Vagina (tissue), 2 donors: ENCODE data around the gene NBPF1. TPM values are rescaled to one million over a fixed set of nuclear protein-coding genes. Genes with fewer than 3 reads are reported as not detected.
A peak's percentile ranks its signal among the peaks of the same experiment; 100 is the strongest.
"Not testable (repeated sequence)": the region's sequence is repeated elsewhere in the genome, so short reads cannot be mapped to it uniquely, and the experiment has no call there.

Experiments
- DNase-seq, 2 donors: peaks; one replicate each; pipeline ENCODE4 v3.0.0-alpha.2; 2017; ENCODE audit errors: extremely low spot score in 2 of 2
- H3K27ac ChIP-seq: fragments of 200-600 bp; sonication (generic); one replicate; pipeline ENCODE4 v1.5.1; 2019
- H3K27me3 ChIP-seq: fragments of 200-600 bp; sonication (generic); one replicate; pipeline ENCODE4 v1.5.1; 2019
- H3K36me3 ChIP-seq, 2 donors: fragments of 200-600 bp; sonication (generic); one replicate each; pipeline ENCODE4 v1.5.1; 2017 to 2019
- H3K4me1 ChIP-seq: fragments of 200-600 bp; sonication (generic); one replicate; pipeline ENCODE4 v1.5.1; 2019
- H3K4me3 ChIP-seq, 2 donors: fragments of 200-600 bp; sonication (generic); 1 replicate in 1 of 2; 2 replicates in 1 of 2; pipeline ENCODE4 v1.5.1; 2016 to 2019
- H3K9me3 ChIP-seq: fragments of 200-600 bp; sonication (generic); one replicate; pipeline ENCODE4 v1.5.1; 2019
- POLR2A ChIP-seq, 2 donors: fragments of 450-650 bp; IDR thresholded peaks; one replicate each; pipeline ENCODE4 v1.6.1; 2017; ENCODE audit warnings: antibody characterized with exemption in 2 of 2, mild to moderate bottlenecking in 2 of 2, moderate library complexity in 2 of 2
- POLR2AphosphoS5 ChIP-seq, 2 donors: sonication (generic); formaldehyde crosslinking; IDR thresholded peaks; one replicate each; pipeline ENCODE4 v1.9.0; 2017; ENCODE audit warnings: antibody characterized with exemption in 2 of 2, mild to moderate bottlenecking in 2 of 2, low read depth in 1 of 2; ENCODE audit not compliant: insufficient read depth in 1 of 2
- intact Hi-C: fragments of 100-400 bp; cut with DNase I; formaldehyde crosslinking; loops from one replicate; pipeline ENCODE4 v1.15.1; 2023
- total RNA-seq: library from RNA; depleted of rRNA; stranded (reverse); fragments of >200 nt; gene quantifications from one replicate; pipeline ENCODE4 v1.2.3, GENCODE V29; 2016
- TF ChIP-seq, protein P1 (sequence below), 3 experiments: fragments of 450-650 bp in 2 of 3; fragments of 200-600 bp in 1 of 3; sonication (generic) in 1 of 3; IDR thresholded peaks; one replicate each; pipeline ENCODE4 v1.5.1; 2017 to 2019; ENCODE audit warnings: antibody characterized with exemption in 3 of 3, mild to moderate bottlenecking in 2 of 3, moderate library complexity in 2 of 3

NBPF1 gene
- total RNA-seq, 1 donor from 2014 or later: 45.9 TPM

- Histone ChIP-seq H3K36me3 (peaks cover 0 to 79% of the 10 kb centered on the region in 2 donors), H3K4me3 (no peak overlapping the region), H3K4me1 (no peaks in the 10 kb centered on the region), H3K27ac (no peak overlapping the region), H3K27me3 (no peaks in the 10 kb centered on the region), H3K9me3 (no peaks in the 10 kb centered on the region)
- DNase-seq: peak; percentile 90 to 99
- intact Hi-C loops: no loop called here
- TF ChIP-seq, protein P1, sequence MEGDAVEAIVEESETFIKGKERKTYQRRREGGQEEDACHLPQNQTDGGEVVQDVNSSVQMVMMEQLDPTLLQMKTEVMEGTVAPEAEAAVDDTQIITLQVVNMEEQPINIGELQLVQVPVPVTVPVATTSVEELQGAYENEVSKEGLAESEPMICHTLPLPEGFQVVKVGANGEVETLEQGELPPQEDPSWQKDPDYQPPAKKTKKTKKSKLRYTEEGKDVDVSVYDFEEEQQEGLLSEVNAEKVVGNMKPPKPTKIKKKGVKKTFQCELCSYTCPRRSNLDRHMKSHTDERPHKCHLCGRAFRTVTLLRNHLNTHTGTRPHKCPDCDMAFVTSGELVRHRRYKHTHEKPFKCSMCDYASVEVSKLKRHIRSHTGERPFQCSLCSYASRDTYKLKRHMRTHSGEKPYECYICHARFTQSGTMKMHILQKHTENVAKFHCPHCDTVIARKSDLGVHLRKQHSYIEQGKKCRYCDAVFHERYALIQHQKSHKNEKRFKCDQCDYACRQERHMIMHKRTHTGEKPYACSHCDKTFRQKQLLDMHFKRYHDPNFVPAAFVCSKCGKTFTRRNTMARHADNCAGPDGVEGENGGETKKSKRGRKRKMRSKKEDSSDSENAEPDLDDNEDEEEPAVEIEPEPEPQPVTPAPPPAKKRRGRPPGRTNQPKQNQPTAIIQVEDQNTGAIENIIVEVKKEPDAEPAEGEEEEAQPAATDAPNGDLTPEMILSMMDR (IDR thresholded peaks at IDR 0.05): no peak
- TF ChIP-seq POLR2AphosphoS5 (IDR thresholded peaks at IDR 0.05; ENCODE audit: insufficient read depth in 1 of 2, low read depth in 1 of 2) (no peak), POLR2A (IDR thresholded peaks at IDR 0.05) (no peak)
These were observed 17.4 kb upstream of the NBPF1 start for GRCh38 chr1:16630661-16631247.

- DNase-seq: peak; percentile 90 to 98
- H3K4me1 ChIP-seq, intact Hi-C loops, H3K27ac ChIP-seq, H3K9me3 ChIP-seq, H3K4me3 ChIP-seq, H3K27me3 ChIP-seq: not testable (repeated sequence)
- peaks cover 0 to 83% of the 10 kb centered on the region in 2 donors for H3K36me3 ChIP-seq
These were observed 16.7 kb upstream of the NBPF1 start for GRCh38 chr1:16629916-16630530.

DNA sequence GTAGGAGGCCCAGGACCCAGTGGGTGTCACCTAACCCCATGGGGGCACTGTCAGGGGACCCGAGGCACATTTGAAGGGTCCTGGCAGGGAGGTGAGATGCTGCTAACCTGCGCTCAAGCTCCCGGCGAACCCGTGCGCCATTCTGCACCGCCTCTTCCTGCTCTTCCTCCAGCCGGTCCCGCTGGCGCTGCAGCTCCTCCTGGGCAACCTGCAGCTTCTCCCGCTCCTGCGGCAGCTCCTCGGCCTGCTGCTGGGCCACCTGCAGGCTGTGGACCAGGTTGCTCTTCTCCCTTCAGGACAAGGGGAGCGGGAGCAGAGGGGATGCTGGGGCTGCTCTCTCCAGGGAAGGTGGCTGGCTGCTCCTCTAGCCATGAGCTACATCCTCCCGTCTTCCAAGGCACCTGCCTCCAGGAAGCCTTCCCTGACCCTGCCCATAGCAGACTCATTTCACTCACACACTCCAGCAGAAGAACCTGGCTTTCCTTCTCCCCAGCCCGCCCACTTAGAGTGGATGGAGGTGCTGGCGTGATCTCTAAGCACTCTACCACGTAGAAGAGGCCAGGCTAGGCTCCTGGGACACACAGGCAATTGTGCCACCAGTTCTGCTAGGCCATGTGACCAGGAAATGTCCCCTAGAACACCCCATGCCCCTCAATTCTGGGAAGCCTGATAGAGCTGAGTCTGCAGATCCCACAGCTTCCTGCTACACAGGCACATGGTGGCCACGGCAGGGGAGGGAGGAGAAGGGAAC is 15.2 kb upstream of the NBPF1 start:
- Histone ChIP-seq H3K27ac (no peak overlapping the region), H3K27me3 (no peaks in the 10 kb centered on the region), H3K4me3 (no peak overlapping the region), H3K9me3 (no peaks in the 10 kb centered on the region), H3K36me3 (peaks cover 0 to 82% of the 10 kb centered on the region in 2 donors), H3K4me1 (peaks cover 9% of the 10 kb centered on the region)
- DNase-seq: peak; percentile 93 to 99
- intact Hi-C loops: no loop called here
- TF ChIP-seq POLR2A (IDR thresholded peaks at IDR 0.05) (no peak), POLR2AphosphoS5 (IDR thresholded peaks at IDR 0.05; ENCODE audit: insufficient read depth in 1 of 2, low read depth in 1 of 2) (no peak)
- TF ChIP-seq, protein P1 (IDR thresholded peaks at IDR 0.05): no peak

- H3K4me1 ChIP-seq, H3K27me3 ChIP-seq, H3K9me3 ChIP-seq, H3K27ac ChIP-seq, intact Hi-C loops, H3K4me3 ChIP-seq: not testable (repeated sequence)
- peaks cover 0 to 64% of the 10 kb centered on the region in 2 donors for H3K36me3 ChIP-seq
- DNase-seq: peak; percentile 91 to 98
These were observed 13.1 kb upstream of the NBPF1 start for GRCh38 chr1:16626409-16626983.

DNA sequence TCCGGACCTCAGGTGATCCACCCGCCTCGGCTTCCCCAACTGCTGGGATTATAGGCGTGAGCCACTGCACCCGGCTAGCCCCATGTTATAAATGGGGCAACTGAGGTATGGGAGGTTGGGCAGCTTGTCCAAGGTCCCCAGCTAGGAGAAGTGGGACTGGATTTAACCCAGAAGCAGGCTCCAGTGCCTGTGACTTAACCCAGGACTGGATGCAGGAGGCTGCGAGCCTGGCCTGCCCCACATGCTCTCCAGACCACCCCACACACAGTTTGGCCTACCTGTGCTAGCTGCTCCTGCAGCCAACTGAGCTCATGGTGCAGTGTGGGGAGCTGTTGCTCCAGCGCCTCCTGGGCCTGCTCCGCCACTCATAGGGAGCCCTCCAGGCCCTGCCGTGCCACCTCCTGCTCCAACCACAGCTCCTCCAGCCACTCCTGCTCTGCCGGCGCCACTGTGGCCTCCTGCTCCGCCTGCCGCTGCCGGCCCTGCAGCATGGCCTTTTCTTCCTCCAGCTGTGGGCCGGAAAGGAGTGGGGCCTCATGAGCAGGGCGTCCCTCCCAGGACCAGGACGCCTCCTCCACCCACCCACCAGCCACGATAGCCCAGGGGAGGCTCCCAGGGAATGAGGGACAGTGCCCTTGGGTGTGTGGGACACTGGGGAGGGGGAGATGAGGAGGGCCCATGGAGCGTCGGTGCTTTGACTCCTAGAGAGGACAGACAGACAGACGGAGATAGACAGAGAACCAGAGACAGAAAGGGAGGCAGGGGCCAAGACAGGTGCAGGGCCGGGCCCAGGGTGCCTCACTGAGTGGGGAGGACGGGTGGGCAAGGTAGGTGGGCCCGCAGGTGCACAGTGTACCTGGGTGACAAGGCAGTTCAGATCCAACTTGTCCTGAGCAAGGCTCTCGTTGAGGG is 12.4 kb upstream of the NBPF1 start:
- no peak for TF ChIP-seq POLR2A (IDR thresholded peaks at IDR 0.05)
- TF ChIP-seq POLR2AphosphoS5 (IDR thresholded peaks at IDR 0.05; ENCODE audit: insufficient read depth in 1 of 2, low read depth in 1 of 2): no peak
- TF ChIP-seq, protein P1 (IDR thresholded peaks at IDR 0.05): no peak
- DNase-seq: peak; percentile 95 to 99
- H3K4me1 ChIP-seq: peaks cover 14% of the 10 kb centered on the region
- peaks cover 0 to 57% of the 10 kb centered on the region in 2 donors for H3K36me3 ChIP-seq
- H3K4me3 ChIP-seq: no peak overlapping the region
- no peak overlapping the region for H3K27ac ChIP-seq
- no peaks in the 10 kb centered on the region for H3K9me3 ChIP-seq
- intact Hi-C loops: no loop called here
- no peaks in the 10 kb centered on the region for H3K27me3 ChIP-seq

DNA sequence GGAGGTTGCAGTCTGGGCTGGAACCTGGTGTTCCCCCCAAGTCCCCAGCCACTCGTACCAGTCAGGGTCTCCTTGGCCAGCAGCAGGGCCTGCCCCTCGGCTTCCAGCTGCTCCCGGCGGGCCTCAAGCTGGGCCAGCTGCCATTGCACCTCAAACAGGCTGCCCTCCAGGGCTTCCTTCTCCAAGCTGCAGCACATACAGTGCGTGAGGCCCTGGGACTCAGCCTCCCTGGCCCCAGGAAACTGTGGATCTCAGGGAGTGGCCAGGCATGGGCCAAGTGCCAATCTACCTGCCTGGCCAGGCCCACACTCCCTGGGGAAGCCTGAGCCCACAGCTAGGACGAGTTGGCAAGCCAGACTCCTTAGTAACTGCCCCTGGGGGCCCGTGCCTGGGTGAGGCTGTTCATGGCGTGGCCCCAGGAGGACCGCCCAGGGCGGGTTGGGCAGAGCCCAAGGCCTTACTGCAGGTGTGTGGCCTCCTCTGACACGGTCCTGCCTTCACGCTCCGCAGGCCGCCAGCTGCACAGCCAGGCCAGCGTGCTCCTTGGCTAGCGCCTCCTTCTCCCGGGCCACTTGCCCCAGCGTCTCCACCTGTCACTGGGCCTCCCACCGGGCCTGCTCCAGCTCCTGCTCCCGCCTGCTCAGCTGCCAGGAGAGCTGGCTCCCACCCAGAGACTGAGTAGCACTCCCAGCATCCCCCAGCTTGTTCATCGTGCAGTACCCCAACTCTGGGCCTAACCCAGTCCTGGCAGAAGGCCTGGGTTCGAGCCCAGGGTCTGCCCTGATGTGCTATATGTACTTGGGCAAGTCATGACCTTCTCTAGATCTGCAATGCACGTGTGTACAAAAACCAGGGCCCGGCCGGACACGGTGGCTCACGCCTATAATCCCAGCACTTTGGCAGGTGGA is 10.7 kb upstream of the NBPF1 start:
- peaks cover 14% of the 10 kb centered on the region for H3K4me1 ChIP-seq
- peaks cover 0 to 42% of the 10 kb centered on the region in 2 donors for H3K36me3 ChIP-seq
- not testable (repeated sequence) for H3K27me3 ChIP-seq, H3K27ac ChIP-seq, H3K9me3 ChIP-seq, H3K4me3 ChIP-seq
- intact Hi-C loops: loop anchor here (5.0 kb wide), 1 partner anchor 323 kb away; no protein-coding TSS in a partner anchor
- DNase-seq: peak; percentile 97 to 100

GRCh38 chr1:16623337-16623736 is 10.0 kb upstream of the NBPF1 start:
- H3K27me3 ChIP-seq, H3K9me3 ChIP-seq, H3K4me3 ChIP-seq, H3K27ac ChIP-seq: not testable (repeated sequence)
- H3K36me3 ChIP-seq: peaks cover 0 to 40% of the 10 kb centered on the region in 2 donors
- peak; percentile 92 to 98 for DNase-seq
- intact Hi-C loops: loop anchor here (5.0 kb wide), 1 partner anchor 324 kb away; no protein-coding TSS in a partner anchor
- H3K4me1 ChIP-seq: peaks cover 14% of the 10 kb centered on the region
